GM12878 (cell line): ENCODE results near the gene ACTL8. TPM values are rescaled to one million over a fixed set of nuclear protein-coding genes. Genes with fewer than 3 reads are reported as not detected.

Experiments used
- ATAC-seq: fragments of 200-7000 bp; cut with Tn5 transposase; 3 replicates; pipeline ENCODE4 v1.9.1; 2020; ENCODE audit warnings: mild to moderate bottlenecking, moderate library complexity
- BruUV-seq: library from RNA; stranded (reverse); fragments of 400-500 nt; replicated peaks from 2 replicates; lab custom pipeline; 2021; lab: Mats Ljungman, UMichigan
- CTCF ChIA-PET: fragments of 300-600 bp; sonication (Branson Sonifier 250); formaldehyde crosslinking; extraction: SDS; loops from one replicate; lab custom pipeline; 2021; ENCODE audit warnings: inconsistent platforms; lab: Yijun Ruan, JAX
- POLR2A ChIA-PET: fragments of 350-600 bp; formaldehyde crosslinking; extraction: SDS; loops from one replicate; lab custom pipeline; 2021; ENCODE audit warnings: inconsistent platforms; lab: Charles Lee
- RAD21 ChIA-PET: fragments of 300-600 bp; sonication (Branson Sonifier 250); formaldehyde crosslinking; loops from one replicate; lab custom pipeline; 2023; ENCODE audit warnings: antibody characterized with exemption; ENCODE audit not compliant: unreplicated experiment; lab: Charles Lee
- SMC1A ChIA-PET: fragments of 300-600 bp; sonication (Branson Sonifier 250); formaldehyde crosslinking; loops from one replicate; lab custom pipeline; 2023; ENCODE audit not compliant: unreplicated experiment, uncharacterized antibody; lab: Charles Lee
- DNase-seq: peaks from one replicate; pipeline ENCODE4 v3.0.0-alpha.2; 2011; ENCODE audit warnings: low read depth, low spot score
- FAIRE-seq: peaks from 3 replicates; lab custom pipeline; 2011; peaks lifted over from hg19 to GRCh38; lab: Jason Lieb, UNC
- H2AFZ ChIP-seq: 2 replicates; pipeline ENCODE4 v1.6.0; 2011; ENCODE audit warnings: low read depth, low read length, control low read depth; ENCODE audit not compliant: control insufficient read depth
- H3K27ac ChIP-seq: 2 replicates; pipeline ENCODE4 v1.5.1; 2011; ENCODE audit warnings: control low read depth; ENCODE audit not compliant: control insufficient read depth, insufficient read depth
- H3K27me3 ChIP-seq, 2 experiments: replicated peaks in 1 of 2; 2 replicates each; pipeline versions ENCODE4 v1.6.0 to v1.6.1; 2011; ENCODE audit warnings: low read length in 1 of 2; ENCODE audit not compliant: control insufficient read depth in 2 of 2, insufficient read depth in 2 of 2
- H3K36me3 ChIP-seq, 2 experiments: 2 replicates each; pipeline ENCODE4 v1.5.1; 2011; ENCODE audit warnings: low read length in 1 of 2; ENCODE audit not compliant: control insufficient read depth in 2 of 2, insufficient read depth in 2 of 2
- H3K4me1 ChIP-seq: 2 replicates; pipeline ENCODE4 v1.6.1; 2011; ENCODE audit warnings: mild to moderate bottlenecking, low read length, moderate library complexity, mixed read lengths; ENCODE audit not compliant: control insufficient read depth, insufficient read depth
- H3K4me2 ChIP-seq: 2 replicates; pipeline ENCODE4 v1.6.0; 2011; ENCODE audit warnings: control low read depth; ENCODE audit not compliant: control insufficient read depth, insufficient read depth
- H3K4me3 ChIP-seq: fragments of 200-600 bp; sonication (generic); 2 replicates; pipeline ENCODE4 v1.5.1; 2016
- H3K79me2 ChIP-seq: 2 replicates; pipeline ENCODE4 v1.6.0; 2011; ENCODE audit warnings: low read length; ENCODE audit not compliant: control insufficient read depth, insufficient read depth
- H3K9ac ChIP-seq: 2 replicates; pipeline ENCODE4 v1.8.0; 2011; ENCODE audit warnings: low read length, control low read depth, mixed read lengths; ENCODE audit not compliant: control insufficient read depth, insufficient read depth
- H3K9me3 ChIP-seq: replicated peaks from 3 replicates; pipeline ENCODE4 v1.5.1; 2011; ENCODE audit warnings: mild to moderate bottlenecking, low read length; ENCODE audit not compliant: control insufficient read depth, insufficient read depth
- H4K20me1 ChIP-seq: 2 replicates; pipeline ENCODE4 v1.6.0; 2011; ENCODE audit not compliant: control insufficient read depth, insufficient read depth
- ATF2 ChIP-seq: IDR thresholded peaks from 2 replicates; pipeline ENCODE4 v1.6.1; 2012; ENCODE audit warnings: low read length, inconsistent platforms
- ATF3 ChIP-seq: IDR thresholded peaks from 2 replicates; pipeline ENCODE4 v1.6.1; 2011; ENCODE audit warnings: low read depth, mild to moderate bottlenecking, low read length, moderate library complexity, borderline replicate concordance; ENCODE audit errors: extremely low read depth
- CBX3 ChIP-seq: fragments of 200-600 bp; sonication (generic); IDR thresholded peaks from 2 replicates; pipeline ENCODE4 v1.6.1; 2016; ENCODE audit warnings: low read depth, borderline replicate concordance
- JUND ChIP-seq: IDR thresholded peaks from 2 replicates; pipeline ENCODE4 v1.6.1; 2012; ENCODE audit warnings: low read depth, mild to moderate bottlenecking, low read length, improper control_type of control experiment, moderate library complexity
- KLF5 ChIP-seq: fragments of 450-650 bp; IDR thresholded peaks from 2 replicates; pipeline ENCODE4 v1.6.1; 2014; ENCODE audit warnings: mild to moderate bottlenecking; ENCODE audit not compliant: partially characterized antibody
- MEF2B ChIP-seq: fragments of 450-650 bp; IDR thresholded peaks from 2 replicates; pipeline ENCODE4 v1.6.1; 2018; ENCODE audit warnings: mild to moderate bottlenecking, moderate library complexity; ENCODE audit not compliant: partially characterized antibody, poor library complexity, severe bottlenecking
- MYB ChIP-seq: fragments of 150-350 bp; IDR thresholded peaks from 2 replicates; pipeline ENCODE4 v1.6.1; 2014; ENCODE audit warnings: mild to moderate bottlenecking, low read depth, low read length, borderline replicate concordance
- MYC ChIP-seq: IDR thresholded peaks from 2 replicates; pipeline ENCODE4 v1.6.1; 2011; ENCODE audit warnings: mild to moderate bottlenecking, low read length, moderate library complexity, inconsistent platforms; ENCODE audit not compliant: insufficient read depth, insufficient replicate concordance, insufficient read length, severe bottlenecking
- NFIC ChIP-seq: IDR thresholded peaks from 2 replicates; pipeline ENCODE4 v1.6.1; 2012; ENCODE audit warnings: low read depth, mild to moderate bottlenecking, inconsistent platforms, low read length, moderate library complexity
- NR2C1 ChIP-seq: fragments of 450-650 bp; IDR thresholded peaks from 2 replicates; pipeline ENCODE4 v1.6.1; 2017; ENCODE audit warnings: antibody characterized with exemption, mild to moderate bottlenecking, moderate library complexity
- NRF1 ChIP-seq: conservative IDR thresholded peaks from 2 replicates; pipeline ENCODE4 v1.6.1; 2011; ENCODE audit warnings: mild to moderate bottlenecking, low read depth, low read length, improper control_type of control experiment
- RAD21 ChIP-seq: IDR thresholded peaks from 2 replicates; pipeline ENCODE4 v1.6.1; 2011; ENCODE audit warnings: mild to moderate bottlenecking, low read depth, low read length, moderate library complexity; ENCODE audit not compliant: insufficient read depth
- SP1 ChIP-seq: IDR thresholded peaks from one replicate; pipeline ENCODE4 v1.6.1; 2011; ENCODE audit warnings: low read depth, low read length
- SREBF2 ChIP-seq: IDR thresholded peaks from 2 replicates; pipeline ENCODE4 v1.6.1; 2012; ENCODE audit warnings: mild to moderate bottlenecking, low read length
- SUZ12 ChIP-seq: fragments of 200-600 bp; sonication (generic); IDR thresholded peaks from one replicate; pipeline ENCODE4 v1.6.1; 2018; ENCODE audit warnings: antibody characterized with exemption, mild to moderate bottlenecking; ENCODE audit not compliant: unreplicated experiment
- USF1 ChIP-seq: IDR thresholded peaks from 2 replicates; pipeline ENCODE4 v1.6.1; 2011; ENCODE audit warnings: borderline replicate concordance, low read depth, mild to moderate bottlenecking, moderate library complexity, mixed read lengths, low read length; ENCODE audit not compliant: insufficient read depth; ENCODE audit errors: extremely low read length
- ZBTB33 ChIP-seq: fragments of 450-650 bp; IDR thresholded peaks from 2 replicates; pipeline ENCODE4 v1.6.1; 2017; ENCODE audit warnings: mild to moderate bottlenecking
- ZNF24 ChIP-seq: fragments of 450-650 bp; IDR thresholded peaks from 2 replicates; pipeline ENCODE4 v1.6.1; 2017; ENCODE audit warnings: antibody characterized with exemption, mild to moderate bottlenecking
- WGBS: methylation state at CpG from one replicate; pipeline ENCODE4 v1.1.6; 2016; ENCODE audit warnings: low lambda C conversion rate; ENCODE audit not compliant: insufficient replicate concordance, insufficient coverage; ENCODE audit errors: missing lambda C conversion rate; 5-methylcytosine and 5-hydroxymethylcytosine counted together
- in situ Hi-C: fragments of 300-500 bp; cut with MboI; formaldehyde crosslinking; loops from 9 replicates; pipeline ENCODE4 v1.14.3; 2018; ENCODE audit warnings: mixed read lengths
- intact Hi-C: fragments of 100-400 bp; cut with micrococcal nuclease; formaldehyde crosslinking; loops from one replicate; pipeline ENCODE4 v1.14.2; 2022; ENCODE audit not compliant: unreplicated experiment
- polyA plus RNA-seq, 11 experiments: library from polyadenylated mRNA; depleted of rRNA in 4 of 11; unstranded in 6 of 11; stranded (reverse) in 5 of 11; fragments of >200 nt; fragmentation: Nextera tagmentation in 4 of 11; fragmentation: Illumina TruSeq in 1 of 11; extraction: Ambion mirVana in 4 of 11; extraction: Trizol in 1 of 11; gene quantifications; 1 replicate in 1 of 11; 2 replicates in 10 of 11; pipeline versions ENCODE4 v1.2.1 to v1.2.3, GENCODE V29; 2011 to 2016; ENCODE audit warnings: inconsistent platforms in 2 of 11, missing spikeins in 2 of 11, low read depth in 1 of 11
- total RNA-seq, 4 experiments: library from RNA; depleted of rRNA in 3 of 4; stranded (reverse); fragments of >200 nt in 3 of 4; fragmentation: Illumina TruSeq in 1 of 4; extraction: Trizol in 1 of 4; gene quantifications; 2 replicates each; pipeline versions ENCODE4 v1.2.1 to v1.2.3, GENCODE V29; 2013 to 2021

The ACTL8 gene
- total and polyA plus RNA-seq, 10 of the 15 experiments (the other 5 are each of a cell fraction or from before 2014, with no cell fraction given): 0.05 to 0.27 TPM; not detected in 8

- no peak for TF ChIP-seq MYC
- TF ChIP-seq NR2C1: no peak
- TF ChIP-seq MEF2B: no peak
- no peak for TF ChIP-seq RAD21
- TF ChIP-seq JUND: no peak
- TF ChIP-seq NFIC: no peak
- TF ChIP-seq SP1: no peak
Measured at GRCh38 chr1:17772615-17773212, 17.6 kb downstream of the ACTL8 start (continued).

- Histone ChIP-seq H4K20me1 (no peaks in the 10 kb centered on the region), H3K4me3 (no peak overlapping the region), H3K79me2 (no peaks in the 10 kb centered on the region), H3K27ac (no peak overlapping the region), H3K9me3 (no peaks in the 10 kb centered on the region), H3K27me3 (peaks cover 0 to 4% of the 10 kb centered on the region in 2 experiments; a peak in 1 of 4 replicates), H3K9ac (no peak overlapping the region), H3K4me1 (no peaks in the 10 kb centered on the region), H2AFZ (no peak overlapping the region), H3K36me3 (no peaks in the 10 kb centered on the region), H3K4me2 (no peak overlapping the region)
- ChIA-PET CTCF (no interaction called here), POLR2A (no interaction called here), SMC1A (no interaction called here), RAD21 (no interaction called here)
- no peak for ATAC-seq
- no TSS peak for BruUV-seq
- intact Hi-C loops: no loop called here
- WGBS: 24% methylated on average over 16 of the region's 16 CpGs
- in situ Hi-C loops: no loop called here
- no peak for FAIRE-seq
- no peak for DNase-seq
- no peak for TF ChIP-seq NRF1
- no peak for TF ChIP-seq CBX3
- TF ChIP-seq MYB: no peak
- TF ChIP-seq ATF2: no peak
- TF ChIP-seq SREBF2: no peak
- TF ChIP-seq ZBTB33: no peak
- no peak for TF ChIP-seq ZNF24
- no peak for TF ChIP-seq USF1
- no peak for TF ChIP-seq ATF3
- no peak for TF ChIP-seq KLF5
- no peak for TF ChIP-seq SUZ12
Measured at GRCh38 chr1:17773591-17774326, 18.6 kb downstream of the ACTL8 start.
